ENCODE data around the gene RUNX3.

Gene RUNX3

DNA sequence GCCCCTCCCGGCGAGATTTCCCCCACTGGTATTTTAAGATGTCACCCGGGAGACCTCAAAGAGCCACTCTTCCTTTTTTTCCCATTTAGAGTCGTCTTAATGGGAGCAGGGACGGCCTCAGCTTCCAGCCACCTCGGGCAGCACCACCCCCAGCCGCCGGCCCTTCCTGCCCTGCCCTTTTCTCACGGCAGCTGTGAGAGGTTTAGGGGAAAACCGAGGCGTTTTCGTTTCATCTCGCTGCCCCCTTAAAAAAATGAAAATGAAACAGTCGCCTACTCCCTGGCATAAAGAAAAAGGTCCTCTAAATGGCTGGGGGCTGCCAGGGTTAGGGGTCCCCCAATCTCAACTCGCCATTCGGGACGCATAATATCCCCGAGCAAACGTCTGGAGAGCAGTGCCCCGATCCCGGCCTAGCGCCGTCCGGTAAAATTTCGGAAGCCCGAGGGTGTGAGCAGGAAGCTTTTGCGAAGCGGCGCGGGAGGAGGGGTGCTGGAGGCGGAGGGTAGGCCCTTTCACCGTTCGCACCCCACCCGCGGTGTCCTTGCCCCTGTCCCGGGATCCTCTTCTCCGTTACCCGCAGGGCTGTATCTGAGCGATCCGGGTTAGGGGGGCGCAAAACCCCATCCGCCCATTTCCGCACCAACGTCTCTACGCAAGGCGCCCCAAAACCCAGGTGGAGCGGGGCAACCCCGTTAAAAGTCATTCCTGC lies 1.2 kb downstream of the RUNX3 start:
- peak; percentile 55 for DNase-seq

DNA sequence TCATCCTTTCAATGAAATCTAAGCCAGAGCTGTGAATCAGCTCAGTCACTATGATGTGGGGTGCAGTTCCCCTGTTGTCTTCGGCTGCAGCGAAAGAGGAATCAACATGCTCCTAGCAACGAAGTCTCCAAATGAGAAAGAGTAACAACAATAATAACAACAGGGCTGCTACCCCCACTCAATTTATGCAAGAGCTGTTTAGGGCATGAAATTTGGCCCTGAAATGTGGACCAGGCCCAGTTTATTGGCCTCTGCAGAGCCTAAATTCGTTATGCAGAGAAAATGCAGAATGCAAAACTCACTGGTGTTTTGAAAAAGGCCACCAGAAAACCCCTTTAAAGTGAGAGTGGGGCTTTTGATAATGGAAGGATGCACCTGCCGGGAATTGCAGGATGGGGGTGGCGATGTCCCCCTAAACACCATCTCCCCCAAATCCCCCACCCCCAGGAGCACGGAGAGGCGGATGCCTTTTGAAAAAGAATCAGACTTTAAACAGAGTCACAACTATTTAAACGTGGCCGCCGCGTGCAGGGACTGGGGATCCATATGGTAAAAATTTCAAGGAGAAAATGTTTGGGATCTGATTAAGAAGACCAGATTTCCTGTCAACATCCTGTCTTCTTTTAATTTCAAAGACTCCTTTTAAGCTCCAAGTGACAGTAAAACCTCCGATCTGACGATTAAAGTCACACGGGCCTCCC lies 1.9 kb downstream of the RUNX3 start:
- DNase-seq, result peak; percentile 51

DNA sequence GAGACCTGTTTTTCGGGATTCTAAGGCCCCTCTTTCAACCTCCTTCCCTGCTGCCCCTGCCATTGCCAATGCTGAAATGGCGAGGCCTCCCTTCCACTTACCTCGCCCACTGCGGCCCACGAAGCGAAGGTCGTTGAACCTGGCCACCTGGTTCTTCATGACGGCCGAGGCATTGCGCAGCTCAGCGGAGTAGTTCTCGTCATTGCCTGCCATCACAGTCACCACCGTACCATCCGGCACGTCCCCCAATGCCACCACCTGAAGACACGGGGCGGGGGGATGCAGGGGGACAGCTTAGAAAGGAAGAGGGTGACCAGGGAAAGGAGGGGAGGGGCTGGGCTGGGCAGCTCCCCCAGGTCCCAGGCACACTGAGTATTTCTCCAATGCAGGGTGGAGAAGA lies 2.6 kb downstream of the RUNX3 start:
- no peak for DNase-seq

DNA sequence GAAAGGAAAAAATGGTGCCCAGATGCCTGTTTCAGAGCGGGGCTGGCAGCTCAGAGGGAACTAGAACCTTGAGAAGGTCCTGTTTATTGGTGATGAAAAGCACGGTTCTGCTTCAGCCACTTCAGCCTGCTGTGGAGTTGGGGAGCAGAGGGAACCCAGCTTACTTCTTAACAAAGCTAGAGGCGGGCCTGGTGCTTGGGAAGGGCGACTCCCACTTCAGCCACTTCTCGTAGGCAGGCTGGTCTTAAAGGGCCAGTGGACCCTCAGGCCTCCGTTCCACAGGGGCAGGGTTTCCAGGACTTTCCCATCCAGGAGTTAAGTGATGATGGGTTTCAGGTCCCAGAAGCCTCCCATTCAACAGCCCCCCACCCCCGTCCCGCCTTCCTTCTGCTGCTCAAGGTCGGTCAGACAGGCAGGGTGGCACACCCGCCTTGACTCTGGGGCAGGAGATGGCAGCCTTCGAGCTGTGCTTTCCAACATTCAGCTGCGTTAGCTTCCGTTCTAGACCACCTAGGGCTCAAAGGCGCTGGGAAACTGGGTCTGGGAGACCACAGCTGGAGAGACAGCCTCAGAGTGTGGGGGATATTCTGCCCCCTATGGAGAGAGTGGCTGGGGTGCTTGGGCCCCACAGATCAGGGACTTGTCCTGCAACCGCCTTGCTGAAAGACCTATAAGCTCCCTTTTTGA lies 3.4 kb downstream of the RUNX3 start:
- no peak for DNase-seq

DNA sequence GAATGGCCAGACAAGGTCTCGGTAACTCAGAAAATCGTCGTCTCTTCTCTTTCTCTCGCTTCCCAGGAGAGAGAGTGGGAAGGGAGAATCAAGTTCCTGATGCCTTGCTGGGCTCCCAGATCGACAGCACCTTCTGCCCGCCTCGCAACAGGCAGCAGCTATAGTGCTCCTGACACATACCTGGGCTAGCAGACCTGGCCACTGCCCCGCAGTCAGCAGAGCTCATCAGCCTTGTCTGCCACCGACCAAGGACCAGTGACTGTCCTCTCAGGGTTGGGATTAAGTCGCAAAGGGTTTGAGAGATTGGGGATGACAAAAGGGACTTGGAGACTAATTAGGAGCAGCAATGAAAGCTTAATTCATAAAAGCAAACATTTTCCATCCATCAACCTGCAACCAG lies 4.1 kb downstream of the RUNX3 start:
- peak; percentile 28 for DNase-seq

DNA sequence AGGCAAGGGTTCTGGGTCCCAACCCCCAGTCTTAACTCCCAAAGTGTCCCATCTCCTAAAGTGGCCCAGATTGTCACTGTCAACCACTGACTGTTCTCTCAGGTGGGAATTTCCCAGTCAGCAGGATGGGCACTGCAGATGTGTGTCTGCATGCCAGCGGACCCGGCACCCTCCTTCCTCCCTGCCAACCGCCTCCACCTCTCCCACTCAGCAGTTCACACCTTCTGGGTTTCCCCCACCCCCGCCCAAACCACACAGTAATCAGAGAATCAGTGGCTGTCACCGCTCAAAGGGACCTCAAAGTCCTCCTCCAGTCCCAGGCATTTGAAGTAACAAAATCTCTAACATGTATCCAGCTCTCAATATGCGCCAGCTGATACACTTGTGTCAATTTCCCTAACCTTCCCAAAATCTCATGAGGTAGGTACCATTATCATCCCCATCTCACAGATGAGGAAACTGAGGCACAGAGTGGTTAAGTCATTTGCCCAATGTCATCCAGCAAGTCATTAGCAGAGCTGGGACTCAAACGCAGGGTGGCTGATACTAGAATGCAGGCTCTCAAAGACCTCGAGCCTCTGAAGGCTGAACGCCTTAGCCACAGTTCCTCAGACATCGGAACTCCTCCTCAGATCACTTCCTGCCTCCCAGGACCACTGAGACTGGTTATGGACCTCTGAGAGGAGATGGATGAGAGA lies 4.8 kb downstream of the RUNX3 start:
- no peak for DNase-seq

DNA sequence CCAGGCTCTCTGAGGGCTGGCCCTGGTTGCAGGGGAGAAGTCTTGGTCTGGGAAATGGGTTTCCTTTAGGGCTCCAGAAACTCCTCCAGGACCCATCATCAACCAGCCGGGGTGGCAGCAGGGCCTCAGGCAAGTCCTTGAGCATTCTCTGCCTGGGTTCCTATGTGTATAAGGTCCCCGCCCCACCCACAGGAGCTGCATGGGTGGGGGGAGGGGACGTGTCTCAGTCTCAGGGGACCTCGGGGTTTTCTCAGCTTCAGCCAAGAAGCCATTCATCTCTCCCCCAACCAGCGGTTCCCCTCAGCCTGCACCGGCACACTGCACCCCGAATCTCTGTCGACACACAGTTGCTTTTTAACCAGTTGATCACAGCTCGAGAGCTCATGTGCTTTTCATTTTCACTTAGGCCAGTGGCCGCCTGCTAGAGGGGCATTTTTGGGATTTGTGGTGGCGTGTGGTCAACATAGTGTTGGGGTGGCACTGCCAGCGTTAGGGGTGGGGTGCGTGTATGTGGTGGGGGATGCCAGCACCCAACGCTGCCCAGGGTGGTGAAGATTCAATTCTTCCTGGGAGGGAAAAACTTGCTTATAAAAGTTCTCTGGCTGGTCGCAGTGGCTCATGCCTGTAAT lies 6.5 kb downstream of the RUNX3 start:
- DNase-seq, result no peak

DNA sequence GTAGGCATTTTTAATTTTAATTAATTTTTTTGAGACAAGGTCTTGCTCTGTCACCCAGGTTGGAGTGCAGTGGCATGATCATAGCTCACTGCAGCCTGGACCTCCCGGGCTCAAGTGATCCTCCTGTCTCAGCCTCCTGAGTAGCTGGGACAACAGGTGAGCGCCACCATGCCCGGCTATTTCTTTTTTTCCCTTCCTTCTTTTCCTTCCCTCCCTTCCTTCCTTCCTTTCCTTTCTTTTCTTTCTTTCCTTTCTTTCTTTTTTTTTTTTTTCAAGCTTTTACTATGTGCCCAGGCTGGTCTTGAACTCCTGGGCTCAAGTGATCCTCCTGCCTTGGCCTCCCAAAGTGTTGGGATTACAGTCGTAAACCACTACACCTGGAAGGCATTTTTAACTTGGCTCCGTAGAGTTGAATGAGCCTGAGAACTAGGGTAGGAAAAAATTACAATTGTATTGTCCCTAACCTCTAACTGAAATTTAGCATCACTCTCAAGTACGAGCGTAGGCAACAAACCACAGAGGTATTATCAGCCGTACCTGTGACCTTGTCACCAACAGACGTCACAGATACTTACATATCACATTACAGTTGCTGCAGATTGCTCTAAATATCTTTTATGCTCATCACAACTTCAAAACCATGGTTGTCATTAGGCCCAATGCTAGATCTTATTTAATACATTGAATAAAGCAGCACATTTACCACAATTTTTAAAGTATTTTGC lies 8.0 kb downstream of the RUNX3 start:
- DNase-seq, result no peak

DNA sequence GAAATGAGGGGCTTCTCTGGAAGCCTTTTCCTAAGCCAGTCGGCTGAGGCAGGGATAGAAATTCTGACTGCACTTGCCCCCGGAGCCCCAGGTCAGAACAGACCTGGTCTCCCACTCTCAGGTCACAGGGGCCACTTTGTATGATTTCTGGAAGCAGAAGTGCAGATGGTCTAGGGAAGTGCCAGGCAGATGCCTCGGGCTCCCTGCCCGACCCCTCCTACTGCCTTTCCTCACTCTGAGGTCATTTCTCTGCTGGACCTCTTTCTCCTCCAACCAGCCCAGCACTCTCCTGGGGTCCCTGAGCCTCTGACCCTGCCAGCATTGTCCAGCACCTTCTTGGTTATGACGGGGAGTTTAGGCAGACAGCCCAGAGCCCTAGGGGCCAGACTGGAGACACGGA lies 8.7 kb downstream of the RUNX3 start:
- DNase-seq, result no peak

DNA sequence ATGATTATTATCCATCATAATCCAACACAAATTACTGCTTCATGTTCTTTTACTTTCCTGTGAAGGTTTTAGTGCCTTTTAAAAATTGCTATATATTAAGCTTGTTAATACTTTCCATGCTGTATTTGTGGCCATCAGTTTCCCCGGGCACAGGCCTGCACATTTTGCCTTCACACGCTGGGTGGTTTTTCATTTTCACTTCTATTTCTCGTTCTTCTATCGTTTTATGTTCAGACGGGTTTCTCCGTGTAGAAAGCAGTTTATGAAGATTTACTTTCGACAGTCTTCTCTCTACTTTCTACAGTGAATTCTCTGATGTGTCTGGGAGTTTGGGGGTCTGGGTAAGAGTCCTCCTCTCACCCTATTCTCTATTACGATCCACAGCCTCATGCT lies 9.5 kb downstream of the RUNX3 start:
- no peak for DNase-seq

DNA sequence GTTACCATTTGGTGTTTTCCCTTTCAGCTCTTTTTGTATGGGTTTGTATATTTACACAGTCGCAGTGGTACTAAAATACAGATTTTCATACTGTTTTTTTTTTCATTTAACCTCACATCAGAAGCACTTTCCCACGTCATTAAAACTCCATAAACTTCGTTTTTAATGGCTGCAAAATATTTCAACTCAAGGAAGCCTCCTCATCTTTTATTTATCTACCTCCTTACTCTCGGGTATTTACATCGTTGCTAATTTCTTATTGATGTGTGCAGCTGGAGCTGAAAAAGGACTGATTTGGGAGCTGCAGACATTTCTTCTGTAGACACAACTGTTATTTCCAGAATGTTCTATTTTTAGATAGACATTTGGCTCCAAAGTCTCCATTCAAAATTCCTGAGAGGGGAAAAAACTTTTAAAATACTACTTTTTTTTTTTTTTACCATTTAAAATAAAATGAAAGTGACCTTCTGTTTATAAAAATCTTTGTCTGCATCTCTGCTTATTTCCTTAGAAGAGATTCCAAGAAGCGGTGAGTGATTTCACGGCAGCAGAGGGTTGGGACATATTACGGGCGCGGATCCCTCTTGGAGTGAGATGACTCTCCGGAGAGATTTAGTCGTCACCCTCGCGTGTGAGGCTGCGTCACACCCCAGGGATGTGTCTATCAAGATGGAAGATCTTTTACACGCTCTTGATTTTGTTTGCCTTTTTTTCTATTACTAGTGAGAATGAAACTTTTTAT lies 10.1 kb downstream of the RUNX3 start:
- DNase-seq, result no peak

DNA sequence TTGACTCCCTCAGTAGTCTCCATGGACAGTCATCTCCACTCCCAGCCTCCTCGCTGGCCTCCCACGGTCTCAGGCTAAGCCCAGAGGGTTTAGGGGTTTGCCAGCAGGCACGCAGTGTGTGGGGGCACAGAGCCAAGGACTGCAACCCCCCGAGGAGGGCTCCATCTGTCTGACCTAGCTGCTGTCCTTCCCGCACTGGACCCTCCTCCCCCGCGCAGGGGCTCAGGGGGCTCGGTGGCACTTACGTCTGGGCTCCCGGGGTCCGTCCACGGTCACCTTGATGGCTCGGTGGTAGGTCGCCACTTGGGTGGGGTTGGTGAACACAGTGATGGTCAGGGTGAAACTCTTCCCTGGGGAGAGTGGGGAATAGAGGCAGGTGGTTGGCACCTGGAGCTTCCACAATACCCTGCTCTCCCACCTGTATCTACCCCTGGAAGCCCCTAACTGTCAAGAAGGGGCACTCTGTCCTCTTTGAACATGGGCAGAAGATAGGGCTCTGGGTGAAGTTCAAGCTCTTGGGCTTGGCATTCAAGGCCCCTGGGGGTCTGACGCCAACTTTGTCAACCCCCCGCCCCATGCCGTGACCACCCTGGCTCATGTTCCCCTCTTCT lies 11.0 kb downstream of the RUNX3 start:
- DNase-seq, result no peak

DNA sequence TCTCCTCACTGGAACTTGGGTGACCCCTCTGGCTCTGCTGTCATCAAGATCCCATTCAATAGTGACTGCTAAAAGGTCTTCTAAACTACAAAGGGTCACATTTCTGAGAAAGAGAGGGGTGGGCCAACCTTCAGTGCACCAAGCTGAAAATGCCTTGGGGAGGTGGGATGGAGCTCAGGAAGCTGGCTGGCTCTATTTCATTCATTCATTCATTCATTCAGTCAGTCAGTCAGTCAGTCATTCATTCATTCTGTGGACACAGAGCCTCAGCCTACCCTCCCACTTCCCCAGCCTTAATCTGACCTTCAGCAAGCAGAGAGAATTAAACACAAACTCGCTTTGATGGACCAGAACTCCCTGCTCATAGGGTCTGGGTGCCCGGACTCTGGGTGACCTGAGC lies 11.7 kb downstream of the RUNX3 start:
- DNase-seq, result no peak

DNA sequence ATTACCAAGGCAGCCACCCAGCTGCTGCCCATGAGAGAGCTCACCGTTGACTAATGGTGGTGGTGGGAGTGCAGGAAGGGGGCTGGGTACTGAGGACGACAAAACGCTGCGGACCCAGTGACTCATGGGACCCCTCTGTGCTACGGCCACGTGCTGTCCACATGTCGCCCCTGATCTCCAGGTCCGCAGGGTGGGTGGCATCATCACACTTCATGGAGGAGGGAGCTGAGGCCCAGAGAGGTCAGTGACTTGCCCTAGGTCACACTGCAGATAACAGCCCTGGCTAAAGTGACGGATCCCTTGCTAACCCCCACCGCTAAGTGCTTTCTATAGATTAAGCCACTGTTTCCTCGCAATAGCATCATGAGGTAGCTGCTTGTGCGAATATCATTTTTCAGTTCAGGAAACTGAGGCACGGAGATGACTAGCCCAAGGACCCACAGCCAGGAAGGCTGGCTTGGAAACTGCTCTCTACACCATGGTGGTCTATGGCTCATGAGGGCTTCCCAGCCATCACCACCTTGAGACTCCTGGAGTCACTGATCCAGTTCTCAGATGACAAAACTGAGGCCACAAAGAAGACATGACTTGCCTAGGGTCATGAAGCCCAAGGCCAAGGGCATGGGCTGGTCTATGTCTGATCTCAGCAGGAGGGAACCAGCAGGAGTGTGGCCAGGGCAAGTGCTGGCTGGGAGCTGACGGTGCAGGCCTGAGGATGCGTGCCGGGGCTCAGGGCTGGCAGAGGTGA lies 12.6 kb downstream of the RUNX3 start:
- no peak for DNase-seq

DNA sequence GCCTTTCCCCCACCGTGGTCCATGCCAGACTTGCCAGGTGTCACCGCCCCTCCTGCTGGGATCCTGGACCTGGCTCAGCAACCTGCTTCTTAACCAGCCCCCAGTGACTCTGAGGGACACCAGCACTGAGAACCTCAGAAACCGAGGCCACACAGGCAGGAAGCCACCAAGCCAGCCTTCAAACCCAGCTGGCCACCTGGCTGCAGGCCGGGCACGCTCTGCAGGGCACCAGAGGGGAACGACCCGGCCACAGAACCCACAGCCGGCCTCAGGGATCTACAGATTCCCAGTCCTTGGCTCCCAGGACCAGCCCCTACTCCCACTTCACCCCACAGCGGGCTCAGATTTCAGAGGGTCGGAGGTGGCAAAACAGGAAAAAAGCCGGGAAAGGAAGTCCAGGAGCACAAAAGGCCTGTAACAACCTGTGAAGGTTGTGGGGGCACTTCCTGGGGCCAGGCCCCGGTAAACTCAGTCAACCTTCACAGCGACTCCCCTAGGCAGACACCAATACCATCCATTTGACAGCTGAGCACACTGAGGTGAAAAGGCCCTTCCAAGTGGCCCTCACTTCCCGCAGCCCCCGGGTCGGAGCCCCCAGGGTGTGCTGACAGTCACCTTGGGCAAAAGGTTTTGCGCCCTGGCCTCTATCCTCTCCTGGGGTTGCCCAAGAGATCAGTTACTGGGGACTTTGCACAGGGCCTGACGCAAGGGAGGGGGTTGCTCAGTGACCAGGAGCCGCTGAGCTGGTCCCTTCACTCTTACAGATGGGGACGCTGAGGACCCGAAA lies 14.1 kb downstream of the RUNX3 start:
- DNase-seq, result no peak

DNA sequence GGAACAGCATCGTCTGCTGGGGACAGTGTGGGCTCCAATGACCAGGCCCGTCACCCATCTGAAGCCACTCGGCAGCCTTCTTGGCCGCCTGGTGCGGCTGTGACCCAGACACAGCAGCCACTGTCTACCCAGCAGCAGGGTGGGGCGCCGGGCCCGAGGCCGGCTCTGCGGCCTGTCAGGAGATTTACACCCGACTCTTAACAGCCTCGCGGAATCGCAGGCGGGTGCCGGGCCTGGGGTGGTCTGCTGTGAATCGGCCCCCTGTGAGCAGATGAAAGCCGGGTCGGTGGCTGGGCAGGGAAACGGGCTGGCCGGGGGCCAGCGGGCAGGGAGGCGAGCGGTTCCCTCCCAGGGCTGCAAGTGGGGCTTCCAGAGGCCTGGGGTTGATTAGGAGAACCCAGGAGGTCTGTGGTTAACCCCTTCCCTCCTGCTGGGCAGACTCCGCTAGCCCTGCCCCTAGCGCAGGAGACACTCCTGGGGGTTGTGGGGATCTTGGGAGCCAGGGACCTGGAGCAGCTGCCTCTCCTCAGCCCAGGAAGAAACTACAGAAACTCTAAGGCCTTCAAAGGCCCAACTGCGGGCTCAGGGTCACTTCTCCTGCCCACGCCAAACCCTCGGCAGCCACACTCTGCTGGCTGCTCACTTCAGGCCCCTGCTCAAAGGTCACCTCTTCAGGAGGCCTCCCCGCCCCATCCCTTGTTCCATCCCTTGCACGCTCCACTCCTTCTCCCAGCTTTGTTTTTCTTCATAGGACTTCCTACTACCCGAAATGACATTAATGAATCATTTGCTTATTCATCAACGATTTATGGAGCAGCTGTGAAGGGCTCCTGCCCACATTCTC lies 15.6 kb downstream of the RUNX3 start:
- no peak for DNase-seq

DNA sequence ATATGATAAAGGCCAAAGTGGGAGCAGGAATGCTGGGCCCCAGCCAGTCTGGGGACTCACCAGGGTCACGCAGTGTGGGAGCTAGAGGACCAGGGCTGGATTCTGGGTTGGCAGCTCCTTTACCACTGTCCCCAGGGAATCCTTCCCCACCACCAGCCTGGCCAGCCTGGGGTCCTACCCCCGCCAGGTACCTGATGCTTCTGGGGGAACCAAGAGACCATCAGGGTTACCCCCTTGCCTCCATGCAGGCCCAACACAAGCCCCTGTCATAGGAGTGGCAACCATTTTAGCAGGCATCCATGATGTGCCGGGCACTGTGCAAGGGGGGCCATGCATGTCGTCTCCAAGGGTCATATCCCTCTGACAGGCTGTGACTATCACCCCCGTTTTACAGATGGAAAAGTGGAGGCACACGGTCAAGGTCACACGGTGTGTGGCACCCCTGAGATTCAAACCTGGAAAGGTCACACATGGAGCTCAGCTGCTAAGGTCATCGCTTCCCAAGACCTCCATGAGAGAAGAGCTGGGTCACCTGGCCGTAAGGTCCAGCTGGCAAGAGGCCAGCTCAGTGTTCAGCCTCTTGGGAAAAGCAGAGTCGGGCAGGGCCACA lies 16.4 kb downstream of the RUNX3 start:
- no peak for DNase-seq

DNA sequence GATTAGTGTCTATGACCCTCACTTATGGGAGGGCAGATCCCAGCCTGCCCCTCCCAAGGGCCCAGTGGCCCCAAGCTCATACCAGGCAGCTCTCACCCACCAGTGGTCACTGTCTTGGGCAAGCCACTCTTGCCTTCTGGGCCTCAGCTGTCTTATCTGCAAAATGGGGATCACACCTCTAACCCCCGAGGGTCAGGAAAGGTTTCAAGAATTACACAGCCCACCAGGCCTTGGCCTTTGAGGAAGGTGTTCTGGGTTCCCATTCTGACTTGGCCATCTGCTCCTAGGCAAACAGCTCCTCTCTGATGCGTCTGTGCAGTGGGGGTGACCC lies 16.8 kb downstream of the RUNX3 start:
- DNase-seq, result no peak

Data from DMS53 (cell line).